ENCODE results near the gene MET.

MET gene

GRCh38 chr7:116665332-116665996 lies 6.5 kb upstream of the MET start:
- DNase-seq (ENCODE audit: low read depth) = no peak

DNA sequence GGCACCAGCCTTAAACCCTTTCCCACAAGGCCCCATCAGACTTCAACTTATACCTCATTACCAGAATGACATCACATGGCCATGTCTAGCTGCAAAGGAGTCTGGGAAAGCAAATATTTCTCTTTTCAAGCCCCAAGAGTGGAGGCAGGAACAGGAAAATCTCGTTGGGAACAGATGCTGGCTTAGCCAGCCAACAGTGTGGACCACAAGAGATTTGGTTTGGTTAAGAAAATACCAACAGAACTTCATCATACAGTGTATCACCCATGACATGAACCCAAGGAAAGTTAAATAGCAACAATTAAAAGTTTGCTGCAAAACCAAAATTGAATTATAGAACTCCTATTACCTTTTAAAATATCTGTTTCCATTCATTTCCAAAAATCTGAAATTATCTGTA lies 2.2 kb upstream of the MET start:
- DNase-seq (ENCODE audit: low read depth) = no peak

DNA sequence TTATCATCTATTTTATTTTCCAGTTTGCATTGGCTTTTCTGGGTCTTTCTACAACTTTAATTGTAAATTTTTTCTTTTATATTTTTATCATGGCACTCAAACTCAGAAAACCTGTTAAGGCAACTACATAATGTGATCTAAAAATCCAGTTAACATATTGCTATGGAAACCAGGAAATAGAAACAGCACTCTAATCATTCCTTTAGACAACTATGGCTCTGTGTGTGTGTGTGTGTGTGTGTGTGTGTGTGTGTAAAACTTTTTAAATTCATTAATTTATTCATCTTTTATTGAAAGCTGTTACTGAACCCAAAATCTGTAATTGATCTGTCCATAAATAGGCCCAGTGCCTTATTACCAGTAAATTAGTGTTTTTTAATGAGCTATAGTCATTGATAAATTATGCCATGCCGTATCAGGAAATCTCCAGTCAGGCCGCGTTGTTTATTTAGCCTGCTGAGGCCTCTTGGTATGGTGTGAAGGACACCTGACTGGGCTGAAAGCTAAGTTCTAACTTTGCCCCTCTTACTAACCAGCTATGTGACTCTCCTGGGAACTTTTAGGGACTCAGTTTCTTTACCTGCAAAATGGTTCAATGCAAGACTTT lies 1.5 kb upstream of the MET start:
- no peak for DNase-seq (ENCODE audit: low read depth)

DNA sequence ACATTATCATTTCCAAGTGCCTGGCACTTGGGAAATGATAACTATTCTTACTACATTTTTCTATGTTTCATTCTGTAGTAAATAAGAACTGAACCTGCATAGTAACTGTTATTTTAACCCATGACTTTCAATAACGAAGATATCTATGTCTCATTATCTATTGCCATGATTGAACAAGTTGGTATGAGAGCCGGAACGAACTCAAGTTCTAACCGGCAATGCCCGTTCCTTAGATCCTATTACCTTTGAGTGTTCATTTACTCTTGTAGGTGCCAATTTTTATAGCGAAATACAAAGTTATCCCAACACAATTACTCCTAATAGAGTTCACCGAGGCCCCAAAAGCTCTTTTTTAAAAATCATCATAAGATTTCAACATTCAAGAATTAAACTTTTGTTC lies 885 bp upstream of the MET start:
- DNase-seq (ENCODE audit: low read depth) = no peak

GRCh38 chr7:116672596-116673456 lies 830 bp downstream of the MET start:
- no peak for DNase-seq (ENCODE audit: low read depth)

DNA sequence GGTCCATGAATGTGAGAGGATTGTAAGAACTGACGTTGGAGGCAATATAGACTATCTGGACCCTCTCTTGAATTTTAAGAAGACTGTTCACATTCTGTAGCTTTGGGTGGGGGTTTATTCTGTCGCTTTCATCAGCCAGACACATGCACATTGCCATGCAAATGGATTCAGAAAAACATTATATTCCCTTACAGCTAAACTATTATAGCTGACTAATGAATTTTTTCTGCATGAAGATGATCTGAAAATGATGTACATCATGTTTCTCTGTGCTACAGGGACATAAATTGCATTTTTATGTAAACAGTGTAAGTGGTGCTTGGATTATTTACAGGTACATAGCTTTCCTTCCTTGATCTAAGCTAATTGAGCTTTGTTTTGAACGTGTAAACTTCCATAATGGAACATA lies 1.5 kb downstream of the MET start:
- DNase-seq (ENCODE audit: low read depth) = no peak

DNA sequence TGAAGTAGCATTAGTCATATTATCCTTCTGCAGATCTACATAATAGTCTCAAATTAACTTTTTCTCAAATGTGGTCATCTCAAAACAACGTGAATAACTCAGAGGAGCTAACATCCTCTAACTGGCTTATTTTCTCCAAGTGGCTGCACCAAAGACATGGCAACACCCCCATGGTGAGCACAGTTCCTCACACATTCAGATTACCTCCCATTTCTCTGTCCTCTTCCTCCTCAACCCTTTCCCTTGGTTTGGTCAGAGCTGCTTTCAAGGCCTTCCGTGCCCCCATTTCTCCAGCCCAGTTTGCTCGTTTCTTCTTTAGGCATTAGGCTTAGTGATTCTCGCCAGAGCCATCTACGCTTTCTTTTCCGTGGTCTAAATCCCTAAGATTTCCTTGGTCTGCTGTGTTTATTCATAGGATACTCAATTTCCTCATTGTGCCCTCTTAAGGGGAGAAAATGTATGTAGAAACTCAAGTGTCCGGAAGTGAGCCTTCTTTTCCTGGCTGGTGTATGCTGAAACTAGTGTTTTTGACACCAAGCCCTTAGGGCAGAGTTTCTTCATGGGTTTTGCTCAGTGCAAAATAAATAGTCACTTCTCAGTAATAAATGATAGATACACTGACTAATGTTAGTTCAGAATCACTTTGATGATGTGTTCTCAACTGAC lies 2.6 kb downstream of the MET start:
- DNase-seq (ENCODE audit: low read depth) = no peak

- no peak for DNase-seq (ENCODE audit: low read depth)
These were observed 3.9 kb downstream of the MET start for GRCh38 chr7:116675812-116676355.

- DNase-seq (ENCODE audit: low read depth) = no peak
These were observed 6.8 kb downstream of the MET start for GRCh38 chr7:116678780-116679179.

DNA sequence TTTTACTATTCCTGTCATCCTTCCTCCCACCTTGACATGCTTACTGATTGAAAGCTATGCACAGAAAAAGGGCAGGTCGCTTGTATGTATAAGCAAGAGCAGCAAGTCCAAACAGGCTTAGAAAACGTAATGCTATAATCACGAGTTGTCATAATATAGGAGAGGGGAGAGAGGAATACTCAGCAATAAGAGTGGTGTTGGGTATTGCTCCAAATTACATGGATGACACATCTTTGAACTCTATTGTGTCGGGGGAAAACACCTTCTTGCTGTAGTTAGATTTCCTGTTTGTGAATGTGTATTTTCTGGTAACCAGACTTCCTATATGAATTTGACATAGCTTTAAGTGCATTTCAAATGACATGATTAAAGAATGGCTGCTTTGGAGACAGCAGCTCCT lies 7.5 kb downstream of the MET start:
- no peak for DNase-seq (ENCODE audit: low read depth)

DNA sequence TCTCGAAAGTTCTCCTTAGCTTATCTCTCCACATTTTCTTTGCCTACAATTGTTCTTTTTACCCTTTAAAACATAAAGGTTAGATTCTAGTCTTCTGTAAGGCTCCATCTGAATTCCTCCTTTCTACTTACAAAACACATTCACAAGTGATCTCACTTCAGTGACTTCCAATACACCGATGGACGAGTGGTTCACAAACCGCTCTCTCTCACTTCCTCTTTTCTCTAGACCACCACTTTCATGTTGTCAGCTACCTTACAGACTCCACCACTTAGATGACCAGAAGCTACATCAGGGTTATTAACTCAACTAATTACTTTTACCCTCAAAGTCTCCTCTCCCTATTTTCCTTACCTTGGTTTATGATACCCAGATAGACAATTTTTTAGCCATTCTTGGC lies 11.8 kb downstream of the MET start:
- no peak for DNase-seq (ENCODE audit: low read depth)

DNA sequence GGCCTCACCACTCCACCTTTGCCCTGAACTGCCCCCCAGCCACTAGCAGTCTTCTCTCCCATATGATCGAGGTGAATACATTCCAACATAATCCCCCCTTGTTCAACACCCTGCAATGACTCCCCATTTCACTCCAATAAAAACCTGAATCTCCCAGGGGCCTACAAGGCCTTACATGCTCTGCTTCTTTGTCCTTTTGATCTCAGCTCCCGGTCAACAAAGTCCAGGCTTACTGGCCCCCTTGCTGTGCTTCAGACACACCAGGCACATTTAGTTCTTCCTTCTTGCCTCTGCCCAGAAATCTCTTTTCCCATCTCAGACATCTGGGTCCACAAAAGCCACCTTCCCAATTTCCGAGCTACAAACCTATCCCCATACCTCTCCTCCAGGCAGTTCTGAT lies 14.0 kb downstream of the MET start:
- DNase-seq (ENCODE audit: low read depth) = no peak

GRCh38 chr7:116686812-116687419 lies 14.9 kb downstream of the MET start:
- no peak for DNase-seq (ENCODE audit: low read depth)

- DNase-seq (ENCODE audit: low read depth) = no peak
These were observed 15.8 kb downstream of the MET start for GRCh38 chr7:116687801-116688201.

GRCh38 chr7:116689790-116690259 lies 17.8 kb downstream of the MET start:
- no peak for DNase-seq (ENCODE audit: low read depth)

DNA sequence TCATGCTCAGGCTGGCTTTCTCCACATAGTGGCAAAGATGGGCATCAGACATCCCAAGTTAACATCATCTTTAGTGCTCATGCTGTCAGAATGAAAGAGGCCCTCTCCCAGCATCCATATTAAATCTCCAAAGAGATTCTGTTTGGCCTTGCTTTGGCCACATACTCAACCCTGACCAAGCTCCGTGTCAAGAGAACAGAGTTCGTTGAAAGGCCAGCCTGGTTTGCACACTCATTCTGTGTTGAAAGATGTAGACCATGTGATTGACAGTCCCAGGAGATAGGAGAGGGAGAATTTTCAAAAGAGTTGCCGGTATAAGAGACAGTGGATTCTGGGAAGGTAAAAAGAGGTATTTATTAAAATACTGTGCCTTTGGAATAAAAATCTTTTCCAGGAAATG lies 19.7 kb downstream of the MET start:
- no peak for DNase-seq (ENCODE audit: low read depth)

GRCh38 chr7:116692401-116693308 lies 20.7 kb downstream of the MET start:
- no peak for DNase-seq (ENCODE audit: low read depth)

- no peak for DNase-seq (ENCODE audit: low read depth)
These were observed 24.7 kb downstream of the MET start for GRCh38 chr7:116696707-116697106.

GRCh38 chr7:116697152-116697551 lies 25.2 kb downstream of the MET start:
- no peak for DNase-seq (ENCODE audit: low read depth)

GRCh38 chr7:116697761-116698160 lies 25.8 kb downstream of the MET start:
- no peak for DNase-seq (ENCODE audit: low read depth)

DNA sequence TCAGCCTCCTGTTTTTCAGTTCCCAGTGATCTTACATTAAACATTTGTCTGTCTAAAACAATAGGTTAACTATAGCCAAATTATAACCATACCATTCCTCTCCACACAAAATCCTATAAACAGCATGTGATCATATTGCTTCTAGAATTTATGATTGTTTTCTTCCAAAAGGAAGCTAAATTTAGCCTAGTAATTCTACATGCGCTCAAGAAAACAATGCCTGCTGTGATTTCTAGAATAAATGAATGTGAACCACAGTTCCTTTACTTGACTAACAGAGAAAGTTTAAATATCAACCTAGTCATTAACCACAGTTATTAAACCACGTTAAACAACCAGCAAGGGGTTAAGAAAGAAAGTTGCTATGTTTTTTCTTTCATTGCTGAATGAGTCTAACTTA lies 26.4 kb downstream of the MET start:
- no peak for DNase-seq (ENCODE audit: low read depth)

Measured in CMK (cell line).